GM23248 (cell line): ENCODE measurements around the gene TRPV3.

Experiments
- EZH2 ChIP-seq: fragments of 200-600 bp; sonication (generic); IDR thresholded peaks from 2 replicates; pipeline ENCODE4 v1.6.1; 2018; ENCODE audit warnings: antibody characterized with exemption, mild to moderate bottlenecking; ENCODE audit not compliant: insufficient read depth, poor library complexity, severe bottlenecking
- EZH2phosphoT487 ChIP-seq: fragments of 200-600 bp; sonication (generic); IDR thresholded peaks from 2 replicates; pipeline ENCODE4 v1.6.1; 2018; ENCODE audit warnings: antibody characterized with exemption, moderate library complexity, mild to moderate bottlenecking, low read depth; ENCODE audit not compliant: insufficient read depth

DNA sequence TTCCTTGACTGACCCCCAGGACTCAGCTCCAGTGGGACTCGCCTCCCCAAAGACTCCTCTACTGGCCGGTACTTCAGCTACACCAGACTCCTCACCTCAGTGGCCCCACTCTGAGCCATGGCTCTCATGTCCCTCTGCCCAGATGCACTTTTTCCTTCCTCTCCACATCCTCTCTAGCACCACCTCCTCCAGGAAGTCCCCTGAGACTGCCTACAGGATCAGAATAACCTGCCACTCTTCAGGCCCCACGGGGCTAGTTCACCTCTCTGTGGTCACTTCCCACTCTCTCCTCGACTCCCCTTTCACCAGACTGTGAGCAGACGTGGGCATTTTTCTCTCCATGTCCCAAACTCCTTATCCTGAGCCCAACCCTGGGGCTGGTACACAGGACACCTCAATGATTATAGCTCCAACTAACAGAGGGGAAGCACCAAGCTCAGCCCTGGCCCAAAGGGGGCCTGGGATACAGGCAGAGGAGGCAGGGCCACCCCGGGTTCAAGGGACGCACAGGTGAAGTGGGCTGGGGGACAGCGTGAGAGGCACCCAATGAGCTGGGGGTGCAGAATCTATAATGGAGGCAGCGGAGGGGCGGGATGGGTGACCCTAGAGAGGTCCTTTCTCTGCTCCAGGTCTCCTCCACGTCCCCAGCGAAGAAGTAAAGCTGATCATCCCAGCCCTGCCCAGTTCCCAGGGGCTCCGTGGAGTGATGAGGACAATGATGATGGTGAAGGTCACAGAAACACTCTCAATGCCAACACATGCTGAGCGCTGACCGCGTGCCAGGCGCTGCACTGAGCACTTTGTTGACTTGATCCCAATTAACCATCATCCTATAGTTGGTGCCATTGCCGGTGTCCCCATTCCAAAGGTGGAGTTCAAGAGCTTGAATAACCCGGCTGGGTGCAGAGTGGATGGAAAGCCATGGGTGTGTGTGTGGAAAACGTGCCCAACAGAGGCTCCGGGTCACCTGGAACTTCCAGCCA lies 3.9 kb downstream of the TRPV3 start:
- TF ChIP-seq EZH2, result no peak
- no peak for TF ChIP-seq EZH2phosphoT487
